Activated CD8-positive, alpha-beta memory T cell treated with anti-CD3 and anti-CD28 coated beads for 1 hour (primary cell): ENCODE data around the gene CFAP410.
"Not testable (repeated sequence)": the region's sequence is repeated elsewhere in the genome, so short reads cannot be mapped to it uniquely, and the experiment has no call there.

ENCODE experiments used
- DNase-seq, 2 donors: peaks; one replicate each; pipeline ENCODE4 v3.0.0-alpha.2; 2020; ENCODE audit warnings: low read depth in 1 of 2; ENCODE audit errors: extremely low read depth in 1 of 2

The CFAP410 gene

DNA sequence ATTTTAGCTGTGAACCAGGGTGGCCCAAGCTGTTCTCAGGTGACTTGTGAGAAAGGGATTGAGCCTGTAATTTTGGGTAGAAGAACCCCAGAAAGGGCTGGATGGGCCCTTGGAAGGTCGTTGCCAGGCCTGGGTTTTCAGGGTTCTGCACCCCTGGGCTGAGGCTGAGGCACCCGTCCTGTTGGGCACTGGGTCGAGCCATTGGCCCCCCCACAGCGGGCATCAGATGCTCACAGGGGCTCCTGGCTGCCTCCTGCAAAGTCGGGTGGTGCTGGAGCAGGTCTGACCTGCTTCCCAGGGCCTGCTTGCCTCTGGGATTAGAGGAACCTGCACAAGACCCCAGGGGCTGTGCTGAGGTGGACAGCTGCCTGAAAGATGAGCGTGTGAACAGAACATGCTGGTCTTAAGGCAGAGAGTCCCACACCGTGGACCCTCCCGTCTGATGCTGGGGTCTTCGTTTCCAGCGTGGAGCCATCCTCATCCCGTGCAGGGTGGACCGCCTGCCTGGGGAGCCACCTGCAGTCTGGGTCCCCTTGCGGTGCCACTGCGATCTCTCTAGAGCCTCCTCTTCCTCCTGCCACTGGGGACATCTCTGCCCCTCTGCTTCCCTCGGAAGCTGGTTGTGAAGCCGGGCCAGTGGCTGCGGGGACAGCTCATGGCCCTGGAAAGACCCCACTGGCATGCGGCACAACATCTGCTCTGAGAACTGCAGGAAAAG, 12.5 kb upstream of the CFAP410 start:
- DNase-seq = no peak

DNA sequence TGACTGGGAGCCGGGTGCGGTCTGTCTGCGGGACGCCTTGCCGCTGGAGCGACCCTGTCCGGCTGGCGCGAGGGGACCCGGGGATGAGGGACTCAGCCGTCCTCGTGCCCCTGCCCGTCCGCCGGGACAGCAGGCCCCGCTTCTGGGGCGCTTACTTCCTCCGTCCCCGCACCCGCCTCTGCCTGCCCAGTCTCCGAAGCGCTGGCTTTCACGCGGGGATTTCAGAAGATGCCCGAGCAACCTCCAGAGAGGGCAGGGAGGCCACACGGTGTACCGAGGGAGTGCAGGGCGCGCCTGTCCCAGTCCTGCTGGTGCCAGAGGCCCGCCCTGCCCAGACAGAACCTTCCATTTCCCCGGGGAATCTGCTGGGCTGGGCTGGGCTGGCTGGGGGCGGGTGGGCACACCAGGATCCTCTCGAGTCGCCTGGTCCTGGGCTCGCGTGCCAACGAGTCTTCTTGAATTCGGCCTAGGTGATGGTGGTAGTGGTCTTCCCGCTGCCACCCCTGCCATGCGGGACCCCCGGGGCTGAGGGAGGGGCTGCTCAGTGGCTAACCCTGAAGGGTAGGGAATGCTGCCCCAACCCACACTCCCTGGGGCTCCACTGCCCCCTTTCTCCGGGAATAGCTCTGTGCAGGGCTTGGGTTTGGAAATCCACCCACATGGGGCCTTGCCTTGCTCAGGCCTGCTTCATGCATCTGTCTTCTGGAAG, 11.7 kb upstream of the CFAP410 start:
- no peak for DNase-seq

DNA sequence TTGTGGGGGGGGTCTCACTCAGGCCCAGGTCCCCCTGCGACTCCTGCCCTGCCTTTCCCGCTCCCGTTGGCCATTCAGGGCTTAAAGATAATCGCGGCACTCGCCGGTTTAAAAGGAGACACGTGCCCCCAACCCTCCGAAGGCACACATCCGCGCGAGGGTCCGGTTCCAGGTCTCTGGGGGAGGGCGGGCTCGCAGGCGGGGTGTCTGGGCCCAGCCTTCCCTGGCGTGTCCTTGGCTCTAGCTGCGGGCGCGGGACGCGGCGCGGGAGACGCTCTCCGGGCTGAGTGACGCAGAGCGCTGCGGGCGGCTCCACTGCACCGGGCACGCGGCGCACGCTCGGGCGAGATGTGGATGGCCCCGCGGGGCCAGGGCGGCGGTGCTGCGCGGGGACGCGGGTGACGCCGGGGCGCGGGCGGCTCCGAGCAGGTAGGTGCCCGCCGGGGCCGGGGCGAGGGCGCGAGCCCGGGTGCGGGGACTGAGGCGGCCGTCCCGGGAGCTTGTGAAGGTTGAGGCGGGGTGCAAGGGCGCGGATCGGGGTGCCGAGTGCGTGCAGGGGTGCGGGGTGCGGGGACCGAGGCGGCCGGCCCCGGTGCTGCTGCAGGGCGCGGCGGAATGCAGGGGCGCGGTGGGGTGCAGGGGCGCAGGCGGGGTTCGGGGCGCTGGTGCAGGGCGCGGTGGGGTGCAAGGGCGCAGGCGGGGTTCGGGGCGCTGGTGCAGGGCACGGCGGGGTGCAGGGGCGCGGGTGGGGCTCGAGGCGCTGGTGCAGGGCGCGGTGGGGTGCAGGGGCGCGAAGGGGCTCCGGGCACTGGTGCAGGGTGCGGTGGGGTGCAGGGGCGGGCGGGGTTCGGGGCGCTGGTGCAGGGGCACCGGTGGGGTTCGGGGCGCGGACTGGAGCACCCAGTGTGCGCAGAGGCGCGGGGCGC, 10.9 kb upstream of the CFAP410 start:
- no peak for DNase-seq

DNA sequence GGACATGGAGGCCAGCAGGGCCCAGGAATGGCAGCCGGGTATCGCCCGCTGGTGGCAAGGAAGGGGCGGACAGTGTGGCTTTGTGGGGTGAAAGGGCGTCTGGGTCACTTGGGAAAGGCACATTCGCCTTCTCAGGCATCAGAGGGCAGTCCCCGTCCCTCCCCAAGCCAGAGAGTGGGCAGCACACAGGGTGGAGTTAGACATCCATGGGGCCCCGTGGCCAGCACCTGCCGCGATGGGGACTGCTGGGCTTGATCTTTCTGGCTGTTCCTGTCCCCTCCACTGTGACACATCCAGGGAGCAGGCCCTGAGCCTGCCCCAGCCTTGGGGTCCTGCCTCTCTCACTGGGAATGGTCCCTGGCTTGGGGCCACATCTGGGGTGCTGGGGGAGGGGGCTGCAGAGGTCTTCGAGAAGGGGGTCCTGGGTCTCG, 10.2 kb upstream of the CFAP410 start:
- DNase-seq = no peak

DNA sequence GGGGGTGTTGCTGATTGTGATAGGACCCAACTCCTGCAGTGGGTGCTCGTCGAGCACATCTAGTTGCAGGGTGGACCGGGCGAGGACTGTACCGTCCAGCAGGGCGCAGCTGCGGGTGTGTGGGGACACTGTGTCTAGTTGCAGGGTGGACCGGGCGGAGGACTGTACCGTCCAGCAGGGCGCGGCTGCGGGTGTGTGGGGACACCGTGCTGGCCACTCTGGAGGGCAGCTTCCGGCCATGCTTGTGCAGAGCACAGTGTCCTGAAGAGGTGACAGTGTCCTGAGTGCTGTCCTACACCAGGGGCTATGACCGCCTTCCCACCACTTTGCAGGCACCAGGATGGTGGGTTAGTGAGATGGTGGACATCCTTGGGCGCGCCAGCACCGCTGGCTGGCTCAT, 9.7 kb upstream of the CFAP410 start:
- no peak for DNase-seq

DNA sequence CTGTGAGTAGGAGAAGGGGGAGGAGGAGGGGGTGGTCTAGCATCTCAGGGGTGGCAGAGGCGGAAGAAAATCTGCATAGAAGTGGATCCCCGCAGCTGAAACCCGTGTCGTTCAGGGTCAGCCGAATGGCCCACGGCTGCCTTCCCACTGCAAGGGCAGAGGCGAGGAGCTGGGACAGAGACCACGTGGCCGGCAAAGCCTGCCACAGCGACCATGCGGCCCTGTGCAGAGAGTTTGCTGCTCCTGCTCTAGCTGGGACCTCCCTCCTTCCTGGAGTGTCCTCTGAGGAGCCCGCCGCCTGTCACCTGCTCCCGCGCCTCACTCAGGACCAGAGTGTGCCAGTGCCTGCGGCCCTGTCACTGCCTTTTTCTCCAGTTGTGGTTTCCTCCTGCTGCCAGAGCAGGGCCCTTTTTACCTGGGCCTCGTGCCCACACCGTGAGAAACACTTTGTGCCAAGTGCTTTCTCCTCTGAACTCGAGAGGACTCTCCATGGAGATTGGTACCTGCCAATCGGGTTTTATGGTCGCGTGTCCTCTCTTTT, 8.8 kb upstream of the CFAP410 start:
- DNase-seq = no peak

DNA sequence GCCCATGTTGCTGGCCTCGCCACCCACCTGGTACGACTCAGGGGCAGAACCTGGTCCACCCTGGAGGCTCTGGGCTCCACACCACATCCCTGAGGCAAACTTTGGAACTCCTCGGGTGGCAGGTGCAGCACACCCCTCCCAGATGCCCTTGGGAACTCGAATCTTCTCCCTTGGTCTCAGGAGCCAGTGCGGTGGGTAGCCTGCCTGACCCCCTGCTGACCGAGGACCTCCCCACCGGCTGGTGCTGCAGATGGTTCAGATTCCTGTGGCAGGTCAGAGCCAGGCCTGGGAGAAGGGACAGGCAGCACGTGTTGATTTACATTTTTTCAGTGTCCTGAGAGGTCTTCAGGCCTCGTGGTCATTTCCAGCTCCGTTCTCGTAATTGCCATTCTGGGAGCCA, 6.3 kb upstream of the CFAP410 start:
- DNase-seq = no peak

DNA sequence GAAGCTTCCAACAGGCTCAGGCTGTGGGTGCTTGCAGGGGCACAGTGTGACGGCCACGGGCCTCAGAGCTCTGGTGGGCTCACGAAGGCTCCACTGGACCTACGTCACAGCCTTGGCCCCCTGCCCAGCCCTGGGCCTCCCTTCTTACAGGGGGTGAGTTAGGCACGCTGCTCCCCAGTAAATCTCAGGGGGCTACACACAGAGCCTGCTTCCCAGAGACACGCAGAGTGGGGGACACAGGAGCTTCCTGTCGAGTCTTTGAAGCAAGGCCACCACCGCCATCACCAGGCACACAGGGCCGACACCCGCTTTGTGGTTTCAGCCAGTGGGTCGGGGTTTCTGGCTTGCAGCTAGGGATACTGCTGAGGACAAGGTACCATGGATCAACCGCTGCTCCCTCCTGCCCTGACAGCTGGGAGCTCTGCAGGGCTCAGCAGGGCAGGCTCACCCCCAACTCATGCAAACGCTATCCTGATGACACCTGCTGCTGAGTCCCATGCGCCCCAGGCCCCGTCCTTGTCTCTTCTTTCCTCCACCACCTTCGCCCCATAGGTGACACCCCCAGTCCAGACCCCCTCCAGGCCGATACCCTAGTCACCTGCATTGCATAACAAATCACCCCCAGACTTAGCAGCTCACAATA, 5.5 kb upstream of the CFAP410 start:
- DNase-seq = no peak

DNA sequence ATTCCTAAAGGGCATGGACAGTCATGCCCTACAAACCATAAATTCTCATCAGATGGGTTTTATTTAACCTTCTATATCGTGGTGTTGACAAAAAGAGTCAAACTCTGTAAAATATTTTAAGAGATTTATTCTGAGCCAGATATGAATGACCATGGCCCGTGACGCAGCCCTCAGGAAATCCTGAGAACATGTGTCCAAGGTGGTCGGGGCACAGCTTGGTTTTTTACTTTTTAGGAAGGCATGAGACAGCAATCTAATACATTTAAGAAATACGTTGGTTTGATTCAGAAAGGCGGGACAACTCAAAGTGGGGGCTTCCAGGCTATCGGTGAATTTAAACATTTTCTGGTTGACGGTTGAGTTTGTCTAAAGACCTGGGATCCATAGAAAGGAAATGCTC, 3.8 kb upstream of the CFAP410 start:
- DNase-seq = not testable (repeated sequence)

DNA sequence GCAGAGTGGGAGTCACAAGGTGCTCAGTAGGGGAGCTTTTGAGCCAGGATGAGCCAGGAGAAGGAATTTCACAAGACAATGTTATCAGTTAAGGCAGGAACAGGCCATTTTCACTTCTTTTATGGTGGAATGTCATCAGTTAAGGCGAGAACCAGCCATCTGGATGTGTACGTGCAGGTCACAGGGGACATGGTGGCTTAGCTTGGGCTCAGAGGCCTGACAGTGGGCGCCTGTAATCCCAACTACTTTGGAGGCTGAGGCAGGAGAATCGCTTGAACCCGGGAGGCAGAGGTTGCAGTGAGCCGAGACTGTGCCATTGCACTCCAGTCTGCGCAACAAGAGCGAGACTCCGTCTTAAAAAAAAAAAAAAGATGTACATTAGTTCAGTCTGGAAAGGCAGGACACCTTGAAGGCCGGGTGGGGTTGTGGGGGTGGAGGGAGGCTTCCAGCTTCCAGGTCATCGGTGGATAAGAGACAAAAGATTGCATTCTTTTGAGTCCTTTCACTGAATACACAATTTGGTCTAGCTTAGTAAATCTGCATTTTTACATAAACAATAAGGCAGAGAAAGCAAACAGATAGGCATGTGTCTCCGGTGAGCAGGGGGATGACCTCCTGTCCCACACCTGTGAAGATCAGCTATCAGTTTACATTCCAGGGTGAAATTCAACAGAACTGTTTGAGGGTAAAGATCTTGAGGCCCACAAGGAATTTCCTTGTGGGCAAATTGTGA, 2.7 kb upstream of the CFAP410 start:
- DNase-seq = not testable (repeated sequence)

DNA sequence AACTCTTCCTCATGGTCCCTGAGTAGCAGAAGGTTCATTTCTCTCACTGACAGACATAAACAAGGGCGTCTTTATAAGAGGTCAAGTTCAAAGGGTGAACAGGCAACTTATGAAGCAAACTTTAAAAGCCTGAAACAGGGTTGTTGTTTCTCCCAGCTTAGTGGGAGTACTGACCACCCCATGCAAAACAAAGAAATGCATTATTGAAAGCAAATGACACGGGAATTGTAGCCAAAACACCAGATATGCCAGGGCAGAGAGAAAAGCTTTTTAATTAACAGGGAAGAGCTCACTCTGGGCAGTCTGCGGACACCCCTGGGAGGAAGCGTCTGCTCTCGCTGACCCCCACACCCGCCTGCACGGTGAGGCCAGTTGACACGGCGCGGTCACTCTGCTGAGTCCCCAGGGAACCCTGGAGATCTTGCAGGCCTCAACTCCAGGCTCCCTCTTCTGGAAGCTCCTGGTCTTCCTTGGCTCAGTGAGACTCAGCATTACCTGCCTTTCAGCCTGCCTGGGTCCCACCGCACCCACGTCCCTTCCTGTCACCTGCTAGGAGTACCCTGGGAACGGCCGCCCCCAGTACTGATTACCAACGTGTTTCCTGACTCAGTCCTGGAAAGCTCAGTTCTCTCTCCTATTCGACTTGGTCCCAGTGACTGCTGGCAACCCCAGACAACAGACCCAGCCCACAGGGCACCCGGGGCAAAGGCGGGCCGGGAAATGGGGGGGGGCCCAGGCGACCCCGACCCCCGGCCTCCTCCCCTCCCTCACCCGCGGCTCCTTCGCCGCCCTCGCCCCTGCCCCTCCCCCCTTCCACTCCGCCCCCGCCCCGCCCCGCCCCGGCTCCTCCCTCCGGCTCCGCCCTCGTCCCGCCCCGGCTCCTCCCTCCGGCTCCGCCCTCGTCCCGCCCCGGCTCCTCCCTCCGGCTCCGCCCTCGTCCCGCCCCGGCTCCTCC, 972 bp downstream of the CFAP410 start:
- no peak for DNase-seq

DNA sequence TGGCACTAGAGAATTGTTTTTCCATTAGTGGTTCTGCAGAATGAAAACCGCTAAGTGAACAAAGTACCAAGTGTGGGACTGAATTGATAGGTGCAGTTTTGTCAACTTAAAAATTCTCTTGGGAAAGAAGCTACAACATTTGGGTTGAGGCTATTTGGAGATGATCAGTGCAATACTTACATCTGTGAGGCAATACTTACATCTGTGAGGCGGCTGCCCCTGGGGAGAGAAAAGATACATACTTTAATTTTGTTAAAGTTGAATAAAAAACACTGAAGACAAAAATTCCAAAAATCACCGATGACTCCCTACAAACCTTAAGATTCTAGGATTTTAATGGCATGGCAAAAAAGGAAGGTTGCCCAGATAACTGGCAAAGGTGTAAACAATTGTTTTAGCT, 1.7 kb downstream of the CFAP410 start:
- DNase-seq = no peak

DNA sequence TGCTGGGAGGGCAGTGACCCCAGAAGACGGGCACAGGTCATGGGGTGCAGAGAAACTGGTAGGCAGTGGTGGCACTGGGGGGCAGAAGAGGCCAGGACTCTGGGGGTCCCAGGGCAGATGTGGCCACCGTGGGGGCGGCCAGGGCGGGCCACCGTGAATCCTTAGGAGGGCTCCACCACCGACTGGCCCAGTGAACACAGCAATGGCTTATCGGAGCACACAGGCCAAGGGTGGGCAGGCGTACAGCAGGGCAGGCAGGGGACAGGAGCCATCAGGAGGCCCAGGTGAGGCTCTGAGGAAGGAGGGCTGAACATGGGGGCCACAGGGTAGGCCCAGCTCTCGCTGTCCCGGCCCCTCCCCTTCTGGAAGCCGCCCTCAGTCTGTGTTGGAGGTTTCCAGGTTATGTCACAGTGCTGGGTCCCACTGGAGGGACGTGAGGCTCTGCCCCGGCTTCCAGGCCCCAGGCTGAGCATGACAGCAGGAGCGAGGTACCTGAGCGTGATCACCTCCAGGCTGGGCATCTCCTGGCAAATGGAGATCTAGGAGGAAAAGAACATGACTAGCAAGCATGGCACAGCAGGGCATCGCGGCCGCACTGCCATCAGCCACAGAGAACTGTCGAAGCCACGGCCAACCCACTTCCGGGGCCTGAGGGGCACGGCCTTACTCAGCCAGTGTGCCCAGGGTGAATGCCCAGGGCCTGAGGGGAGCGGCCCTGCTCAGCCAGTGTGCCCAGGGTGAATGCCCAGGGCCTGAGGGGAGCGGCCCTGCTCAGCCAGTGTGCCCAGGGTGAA, 3.7 kb downstream of the CFAP410 start:
- no peak for DNase-seq

DNA sequence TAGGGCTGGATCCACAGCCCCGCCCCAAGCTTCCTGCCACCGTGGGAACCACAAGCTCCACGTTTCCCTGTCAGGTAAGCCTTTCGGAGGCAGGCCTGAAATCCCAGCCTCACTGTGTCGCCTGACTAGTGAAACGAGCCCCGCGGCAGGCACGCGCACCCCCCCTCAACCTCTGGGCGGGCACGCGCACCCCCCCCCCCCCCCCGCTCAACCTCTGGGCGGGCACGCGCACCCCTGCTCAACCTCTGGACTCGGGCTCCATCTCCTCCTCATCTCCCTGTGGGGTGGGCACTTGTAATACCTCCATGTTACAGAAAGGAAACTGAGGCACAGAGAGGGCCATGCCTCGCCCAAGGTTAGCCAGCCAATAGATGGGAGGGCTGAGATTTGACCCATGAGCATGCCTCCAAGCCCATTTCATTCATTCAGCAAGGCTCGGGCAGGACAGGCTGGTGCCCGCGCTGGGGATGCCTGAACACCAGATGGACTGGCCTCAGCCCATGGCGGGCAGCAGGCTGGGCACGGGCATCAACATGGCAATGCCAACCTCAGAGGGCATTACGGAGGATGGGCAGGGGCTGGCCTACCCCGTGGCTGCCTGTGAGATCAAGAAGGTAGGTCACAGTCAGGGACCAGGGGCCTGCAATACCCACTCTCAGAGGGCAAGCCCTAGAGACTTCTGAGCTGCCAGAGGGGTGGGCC, 4.7 kb downstream of the CFAP410 start:
- no peak for DNase-seq

DNA sequence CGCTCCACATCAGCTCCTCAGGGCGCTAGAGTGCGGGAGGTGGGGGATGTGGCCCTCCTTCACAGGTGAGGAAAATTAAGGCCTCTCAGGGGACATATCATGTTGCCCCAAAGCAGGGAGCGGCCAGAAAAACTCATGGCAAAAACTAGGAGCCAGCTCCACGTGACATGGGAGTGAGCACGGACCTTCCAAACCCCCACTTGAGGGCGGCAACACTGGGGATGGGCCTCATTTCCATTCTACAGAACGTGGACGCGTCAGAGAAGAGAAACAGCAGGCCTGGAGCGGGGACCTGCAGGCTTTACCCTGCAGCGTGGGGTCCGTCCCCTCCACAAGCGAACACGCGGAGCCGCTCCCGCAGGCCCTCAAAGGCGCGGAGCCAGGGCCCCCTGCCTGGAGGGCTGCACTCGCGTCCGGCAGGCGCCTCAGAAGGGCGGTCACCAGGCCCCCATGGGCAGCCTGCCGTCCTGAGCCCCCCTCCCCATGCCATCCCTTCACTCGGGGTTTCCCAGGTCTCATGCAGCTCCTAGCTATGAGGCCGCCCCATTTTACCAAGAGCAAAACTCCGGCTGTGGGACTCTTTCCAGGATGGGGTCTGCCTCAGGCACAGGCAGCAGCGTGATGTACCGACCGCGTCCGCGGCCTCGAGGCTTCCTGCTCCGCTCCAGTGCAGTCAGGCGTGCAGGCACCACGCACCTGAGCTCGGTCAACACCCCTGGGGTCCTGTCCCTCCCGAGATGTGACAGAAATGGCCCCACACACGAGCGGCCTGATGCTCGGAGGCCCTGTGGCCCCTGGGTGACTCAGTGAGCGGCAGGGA, 5.5 kb downstream of the CFAP410 start:
- no peak for DNase-seq

DNA sequence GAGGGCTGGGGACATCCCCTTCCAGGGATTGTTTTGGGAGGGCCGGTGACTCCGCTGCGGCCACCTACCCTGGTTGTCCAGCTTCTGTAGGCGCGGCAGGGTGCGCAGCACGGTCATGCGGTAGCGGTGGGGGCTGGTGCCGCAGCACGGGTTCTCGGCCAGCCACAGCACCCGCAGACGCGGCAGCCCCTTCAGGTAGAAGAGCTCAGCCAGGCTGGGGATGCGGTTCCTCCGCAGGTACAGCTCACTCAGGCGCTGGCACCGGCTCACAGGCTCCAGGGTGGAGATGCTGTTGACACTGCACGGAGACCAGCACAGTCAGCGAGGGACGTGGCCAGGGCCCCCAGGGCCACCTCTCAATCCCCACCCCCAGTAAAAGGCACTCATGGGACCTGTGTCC, 6.2 kb downstream of the CFAP410 start:
- no peak for DNase-seq

DNA sequence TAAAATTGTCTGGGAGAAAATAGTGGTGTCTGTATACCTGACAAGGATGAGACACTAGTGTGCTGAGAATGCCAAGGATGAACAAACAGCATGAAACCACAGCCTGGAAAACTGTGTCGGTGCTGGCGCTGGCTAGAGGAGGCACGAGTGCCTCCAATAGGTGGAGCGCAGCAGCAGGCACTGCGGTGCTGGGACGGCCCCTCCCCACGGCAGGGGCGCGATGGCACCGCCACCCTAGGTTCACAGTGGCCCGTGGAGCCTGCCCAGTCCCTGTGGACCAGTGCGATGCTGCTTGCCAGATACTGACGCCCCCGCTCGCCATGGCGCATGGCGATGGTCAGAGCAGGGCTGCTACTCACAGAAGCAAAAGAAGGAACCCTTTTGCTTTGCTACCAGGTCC, 6.8 kb downstream of the CFAP410 start:
- DNase-seq = no peak
